GM18907 (cell line): Measurements from ENCODE around the gene OR2T29.
"Not testable (repeated sequence)": the region's sequence is repeated elsewhere in the genome, so short reads cannot be mapped to it uniquely, and the experiment has no call there.

Experiments
- ATAC-seq: cut with Tn5 transposase; IDR thresholded peaks from one replicate; pipeline ENCODE4 v1.9.1; 2021; ENCODE audit warnings: mild to moderate bottlenecking, moderate library complexity; ENCODE audit not compliant: unreplicated experiment

OR2T29 gene

DNA sequence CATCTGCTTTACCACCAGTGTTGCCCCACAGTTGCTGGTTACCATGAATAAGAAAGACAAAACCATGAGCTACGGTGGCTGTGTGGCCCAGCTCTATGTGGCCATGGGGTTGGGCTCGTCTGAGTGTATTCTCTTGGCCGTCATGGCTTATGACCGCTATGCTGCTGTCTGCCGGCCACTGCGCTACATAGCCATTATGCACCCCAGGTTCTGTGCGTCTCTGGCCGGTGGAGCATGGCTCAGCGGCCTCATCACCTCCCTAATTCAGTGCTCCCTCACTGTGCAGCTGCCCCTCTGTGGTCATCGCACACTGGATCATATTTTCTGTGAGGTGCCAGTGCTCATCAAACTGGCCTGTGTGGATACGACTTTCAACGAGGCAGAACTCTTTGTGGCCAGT, 40.7 kb downstream of the OR2T29 start:
- ATAC-seq = no peak

DNA sequence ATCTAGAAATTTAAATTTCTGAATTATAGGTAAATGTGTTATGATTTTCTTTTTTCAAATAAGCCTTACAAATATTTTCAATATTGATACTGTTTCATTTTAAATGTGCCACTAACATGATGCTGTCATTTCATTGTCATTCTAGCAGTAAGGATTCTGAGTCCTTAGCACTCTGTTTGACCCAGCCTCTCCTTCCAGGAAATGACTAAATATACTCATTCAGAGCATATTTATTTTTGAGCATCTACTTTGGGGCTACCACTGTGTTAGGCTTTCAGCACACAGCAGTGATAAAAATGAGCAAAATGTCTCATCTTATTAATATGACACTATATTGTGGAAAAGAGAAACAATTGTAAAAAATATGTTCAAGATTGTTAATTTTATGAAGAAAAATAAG, 52.4 kb downstream of the OR2T29 start:
- peak; percentile 71 for ATAC-seq

DNA sequence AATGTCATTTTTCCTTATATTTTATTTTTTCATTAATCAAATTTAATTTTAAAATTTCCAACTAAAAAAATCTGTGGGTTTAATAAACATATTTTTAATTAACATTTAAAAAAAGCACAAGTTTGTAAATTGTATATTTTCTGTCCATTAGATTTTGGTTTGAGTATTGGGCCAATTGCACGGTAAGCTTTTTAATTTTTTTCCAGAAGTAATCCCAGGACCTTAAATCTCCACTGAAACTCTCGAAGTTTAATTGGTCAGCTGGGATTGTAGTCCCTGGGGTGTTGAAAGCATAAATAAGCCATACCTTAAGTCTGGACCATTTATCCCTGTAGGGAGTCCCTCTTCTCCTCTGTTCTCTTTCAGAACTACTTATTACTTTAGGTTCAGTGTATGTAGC, 54.8 kb downstream of the OR2T29 start, which contains the start of gene OR2G6:
OR2G6 (plus strand) TSS at position 301 of the 400 bp plus-strand sequence. CDS start 13,574 bp downstream, outside the sequence.
- not testable (repeated sequence) for ATAC-seq
